Measurements from ENCODE around the gene OR8B12. TPM values are rescaled to one million over a fixed set of nuclear protein-coding genes. Genes with fewer than 3 reads are reported as not detected.

OR8B12 gene
- total RNA-seq, 1 experiment from 2014 or later: not detected

GRCh38 chr11:124536520-124536919 is 6.9 kb downstream of the OR8B12 start:
- Mint-ChIP-seq H3K4me1 (ENCODE audit: low read depth, unreplicated experiment) (no peaks in the 10 kb centered on the region), H3K36me3 (ENCODE audit: insufficient read depth, unreplicated experiment) (no peaks in the 10 kb centered on the region), H3K9me3 (ENCODE audit: unreplicated experiment) (no peaks in the 10 kb centered on the region), H3K27me3 (ENCODE audit: insufficient read depth, unreplicated experiment) (peaks cover 23% of the 10 kb centered on the region), H3K27ac (ENCODE audit: unreplicated experiment) (no peak overlapping the region), H3K4me3 (ENCODE audit: unreplicated experiment) (no peak overlapping the region)
- peak; percentile 66 to 80 for DNase-seq
- H3K4me3 ChIP-seq (ENCODE audit: low read depth, low read length): no peak overlapping the region
- H3K36me3 ChIP-seq (ENCODE audit: control insufficient read depth, insufficient read depth, low read length): no peaks in the 10 kb centered on the region
- intact Hi-C loops (cut with micrococcal nuclease; ENCODE audit: unreplicated experiment): loop anchor here (1.0 kb wide), 1 partner anchor 134 kb away; no protein-coding TSS in a partner anchor
- no peaks in the 10 kb centered on the region for H3K9me3 ChIP-seq
- H3K27me3 ChIP-seq (replicated peaks; ENCODE audit: control insufficient read depth, insufficient read depth, low read length): no peaks in the 10 kb centered on the region
- no peaks in the 10 kb centered on the region for H3K4me1 ChIP-seq
- TF ChIP-seq CTCF (IDR thresholded peaks at IDR 0.05; ENCODE audit: insufficient read depth in 1 of 2, low read depth in 1 of 2, low read length in 1 of 2, severe bottlenecking in 1 of 2, unreplicated experiment in 1 of 2): no peak
- POLR2A ChIA-PET: no interaction called here
- BruUV-seq (replicated peaks): no TSS peak
- CTCF ChIA-PET: interaction anchor here (1.5 kb wide), 1 partner anchor 134 kb away, joined by 4 read pairs; no protein-coding TSS in a partner anchor

DNA sequence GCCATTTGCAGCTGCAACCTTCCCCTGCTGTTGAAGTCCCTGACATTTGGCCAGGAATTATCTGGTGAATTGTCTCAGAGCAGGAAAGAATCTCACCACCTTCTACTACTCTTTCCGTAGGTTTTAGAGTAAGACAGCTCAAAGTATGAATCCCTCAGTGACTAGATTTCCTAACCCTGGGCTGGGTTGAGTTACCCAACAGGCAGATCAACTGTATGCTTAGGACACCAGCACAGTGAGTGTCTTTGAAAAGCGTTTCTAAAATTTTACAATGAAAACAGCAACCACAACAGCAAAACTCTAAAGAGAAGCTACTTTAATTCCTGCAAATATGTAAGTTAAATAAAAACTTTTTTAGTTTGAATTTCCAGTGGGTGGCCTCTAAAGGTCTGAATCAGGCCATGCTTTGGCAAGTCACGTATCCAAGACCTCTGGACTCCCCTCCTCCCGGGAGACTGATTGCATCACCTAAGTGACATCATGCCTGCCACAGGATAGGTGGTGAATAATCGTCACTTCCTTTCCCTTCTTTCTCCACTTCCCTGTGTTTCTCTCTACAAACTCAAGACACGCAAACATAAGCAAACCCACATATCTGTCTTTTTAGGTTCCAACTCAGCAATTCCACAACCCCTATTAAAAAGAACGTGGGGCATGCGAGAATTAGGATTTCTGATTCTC is 7.8 kb downstream of the OR8B12 start:
- no peaks in the 10 kb centered on the region for H3K4me1 ChIP-seq
- ChIA-PET CTCF (interaction anchor here (1.5 kb wide), 1 partner anchor 133 kb away, joined by 4 read pairs; no protein-coding TSS in a partner anchor), POLR2A (no interaction called here)
- no peak for TF ChIP-seq CTCF (IDR thresholded peaks at IDR 0.05; ENCODE audit: insufficient read depth in 1 of 2, low read depth in 1 of 2, low read length in 1 of 2, severe bottlenecking in 1 of 2, unreplicated experiment in 1 of 2)
- Mint-ChIP-seq H3K9me3 (ENCODE audit: unreplicated experiment) (no peaks in the 10 kb centered on the region), H3K27me3 (ENCODE audit: insufficient read depth, unreplicated experiment) (peaks cover 19% of the 10 kb centered on the region), H3K27ac (ENCODE audit: unreplicated experiment) (no peak overlapping the region), H3K4me3 (ENCODE audit: unreplicated experiment) (no peak overlapping the region), H3K36me3 (ENCODE audit: insufficient read depth, unreplicated experiment) (no peaks in the 10 kb centered on the region), H3K4me1 (ENCODE audit: low read depth, unreplicated experiment) (no peaks in the 10 kb centered on the region)
- no peak for DNase-seq
- intact Hi-C loops (cut with micrococcal nuclease; ENCODE audit: unreplicated experiment): loop anchor here (1.0 kb wide), 1 partner anchor 133 kb away; no protein-coding TSS in a partner anchor
- H3K36me3 ChIP-seq (ENCODE audit: control insufficient read depth, insufficient read depth, low read length): no peaks in the 10 kb centered on the region
- BruUV-seq (replicated peaks): no TSS peak
- no peaks in the 10 kb centered on the region for H3K27me3 ChIP-seq (replicated peaks; ENCODE audit: control insufficient read depth, insufficient read depth, low read length)
- no peak overlapping the region for H3K4me3 ChIP-seq (ENCODE audit: low read depth, low read length)
- H3K9me3 ChIP-seq: no peaks in the 10 kb centered on the region

DNA sequence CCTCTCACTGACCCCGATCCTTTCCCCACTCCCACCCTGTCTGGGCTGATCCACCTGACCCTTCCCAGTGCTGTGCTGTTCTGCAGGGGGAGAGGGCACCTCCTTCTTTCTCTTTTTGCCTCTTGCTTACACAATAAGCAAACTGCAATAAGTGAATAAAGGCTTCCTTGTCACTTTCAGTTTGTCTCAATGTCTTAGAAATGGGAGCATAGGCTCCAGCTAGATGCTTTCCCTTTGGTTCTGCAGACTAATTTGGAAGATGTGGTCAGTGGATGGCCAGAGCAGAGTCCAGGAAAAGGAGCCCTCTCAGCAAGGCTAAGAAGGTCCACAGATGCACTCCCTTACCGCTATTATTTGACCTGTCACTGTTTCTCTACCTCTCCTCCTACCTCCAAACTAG is 9.4 kb downstream of the OR8B12 start:
- ChIA-PET CTCF (no interaction called here), POLR2A (no interaction called here)
- no TSS peak for BruUV-seq (replicated peaks)
- no peak overlapping the region for H3K4me3 ChIP-seq (ENCODE audit: low read depth, low read length)
- TF ChIP-seq CTCF (IDR thresholded peaks at IDR 0.05; ENCODE audit: insufficient read depth in 1 of 2, low read depth in 1 of 2, low read length in 1 of 2, severe bottlenecking in 1 of 2, unreplicated experiment in 1 of 2): no peak
- no peaks in the 10 kb centered on the region for H3K36me3 ChIP-seq (ENCODE audit: control insufficient read depth, insufficient read depth, low read length)
- no peaks in the 10 kb centered on the region for H3K9me3 ChIP-seq
- no peak for DNase-seq
- H3K36me3 Mint-ChIP-seq (ENCODE audit: insufficient read depth, unreplicated experiment): no peaks in the 10 kb centered on the region
- no peaks in the 10 kb centered on the region for H3K4me1 ChIP-seq
- H3K9me3 Mint-ChIP-seq (ENCODE audit: unreplicated experiment): peaks cover 6% of the 10 kb centered on the region
- no peak overlapping the region for H3K27ac Mint-ChIP-seq (ENCODE audit: unreplicated experiment)
- no peaks in the 10 kb centered on the region for H3K4me1 Mint-ChIP-seq (ENCODE audit: low read depth, unreplicated experiment)
- intact Hi-C loops (cut with micrococcal nuclease; ENCODE audit: unreplicated experiment): no loop called here
- peaks cover 21% of the 10 kb centered on the region for H3K27me3 Mint-ChIP-seq (ENCODE audit: insufficient read depth, unreplicated experiment)
- no peak overlapping the region for H3K4me3 Mint-ChIP-seq (ENCODE audit: unreplicated experiment)
- no peaks in the 10 kb centered on the region for H3K27me3 ChIP-seq (replicated peaks; ENCODE audit: control insufficient read depth, insufficient read depth, low read length)

Measured in Caco-2 (cell line).